Parathyroid adenoma (tissue), 2 donors: ENCODE results near the gene CHST11.

Experiments
- H2AFZ ChIP-seq: fragments of 300-600 bp; sonication (generic); one replicate; pipeline ENCODE4 v1.7.0; 2017; ENCODE audit warnings: antibody characterized with exemption, mild to moderate bottlenecking
- H3K27ac ChIP-seq: fragments of 300-600 bp; sonication (generic); one replicate; pipeline ENCODE4 v1.7.0; 2017
- H3K27me3 ChIP-seq: fragments of 300-600 bp; sonication (generic); one replicate; pipeline ENCODE4 v1.7.0; 2017; ENCODE audit warnings: low read length; ENCODE audit not compliant: control insufficient read depth, insufficient read depth
- H3K36me3 ChIP-seq: fragments of 300-600 bp; sonication (generic); one replicate; pipeline ENCODE4 v1.7.0; 2017; ENCODE audit warnings: low read length; ENCODE audit not compliant: control insufficient read depth, insufficient read depth
- H3K4me1 ChIP-seq: fragments of 300-600 bp; sonication (generic); one replicate; pipeline ENCODE4 v1.7.0; 2017; ENCODE audit warnings: control low read depth
- H3K4me2 ChIP-seq: fragments of 300-600 bp; sonication (generic); one replicate; pipeline ENCODE4 v1.7.0; 2017; ENCODE audit warnings: low read length
- H3K4me3 ChIP-seq: fragments of 300-600 bp; sonication (generic); one replicate; pipeline ENCODE4 v1.7.0; 2017; ENCODE audit warnings: low read depth, low read length
- H3K79me2 ChIP-seq: fragments of 300-600 bp; sonication (generic); one replicate; pipeline ENCODE4 v1.7.0; 2017; ENCODE audit warnings: control low read depth
- H3K9ac ChIP-seq: fragments of 300-600 bp; sonication (generic); one replicate; pipeline ENCODE4 v1.7.0; 2017; ENCODE audit warnings: mild to moderate bottlenecking
- H3K9me3 ChIP-seq: fragments of 300-600 bp; sonication (generic); one replicate; pipeline ENCODE4 v1.7.0; 2017; ENCODE audit warnings: low read length; ENCODE audit not compliant: control insufficient read depth
- CTCF ChIP-seq: fragments of 300-600 bp; sonication (generic); IDR thresholded peaks from one replicate; pipeline ENCODE4 v1.7.0; 2017; ENCODE audit warnings: antibody characterized with exemption, mild to moderate bottlenecking
- donor health status: primary hyperparathyroidism.

CHST11 gene

GRCh38 chr12:104638218-104638850 is 181.6 kb downstream of the CHST11 start:
- no peak overlapping the region for H2AFZ ChIP-seq
- no peaks in the 10 kb centered on the region for H3K79me2 ChIP-seq
- H3K36me3 ChIP-seq = no peaks in the 10 kb centered on the region
- H3K4me1 ChIP-seq = no peaks in the 10 kb centered on the region
- no peak overlapping the region for H3K27ac ChIP-seq
- no peaks in the 10 kb centered on the region for H3K9me3 ChIP-seq
- no peak overlapping the region for H3K9ac ChIP-seq
- H3K27me3 ChIP-seq = no peaks in the 10 kb centered on the region
- H3K4me2 ChIP-seq = no peak overlapping the region
- no peak overlapping the region for H3K4me3 ChIP-seq
- TF ChIP-seq CTCF = no peak

GRCh38 chr12:104638851-104639240 is 182.1 kb downstream of the CHST11 start:
- TF ChIP-seq CTCF = no peak
- Histone ChIP-seq H3K9ac (no peak overlapping the region), H2AFZ (no peak overlapping the region), H3K27me3 (no peaks in the 10 kb centered on the region), H3K79me2 (no peaks in the 10 kb centered on the region), H3K4me3 (no peak overlapping the region), H3K27ac (no peak overlapping the region), H3K9me3 (no peaks in the 10 kb centered on the region), H3K4me2 (no peak overlapping the region), H3K36me3 (no peaks in the 10 kb centered on the region), H3K4me1 (no peaks in the 10 kb centered on the region)

- no peak overlapping the region for H3K9ac ChIP-seq
- no peak overlapping the region for H3K4me2 ChIP-seq
- no peak overlapping the region for H2AFZ ChIP-seq
- peaks cover 6% of the 10 kb centered on the region for H3K4me1 ChIP-seq
- H3K4me3 ChIP-seq = no peak overlapping the region
- H3K27me3 ChIP-seq = no peaks in the 10 kb centered on the region
- no peaks in the 10 kb centered on the region for H3K9me3 ChIP-seq
- TF ChIP-seq CTCF = no peak
- H3K79me2 ChIP-seq = no peaks in the 10 kb centered on the region
- H3K27ac ChIP-seq = no peak overlapping the region
- H3K36me3 ChIP-seq = no peaks in the 10 kb centered on the region
Measured at GRCh38 chr12:104640956-104641355, 184.2 kb downstream of the CHST11 start.

- H3K79me2 ChIP-seq = no peaks in the 10 kb centered on the region
- no peaks in the 10 kb centered on the region for H3K9me3 ChIP-seq
- no peak overlapping the region for H3K4me2 ChIP-seq
- no peak overlapping the region for H3K27ac ChIP-seq
- H3K27me3 ChIP-seq = no peaks in the 10 kb centered on the region
- H3K4me1 ChIP-seq = peaks cover 6% of the 10 kb centered on the region
- H3K36me3 ChIP-seq = no peaks in the 10 kb centered on the region
- no peak overlapping the region for H2AFZ ChIP-seq
- no peak overlapping the region for H3K9ac ChIP-seq
- no peak for TF ChIP-seq CTCF
- no peak overlapping the region for H3K4me3 ChIP-seq
Measured at GRCh38 chr12:104641862-104642261, 185.1 kb downstream of the CHST11 start.
